Measurements from ENCODE around the gene MRPL21.
"Not testable (repeated sequence)": the region's sequence is repeated elsewhere in the genome, so short reads cannot be mapped to it uniquely, and the experiment has no call there.

The MRPL21 gene

GRCh38 chr11:68863553-68864265 is 39.9 kb downstream of the MRPL21 start:
- DNase-seq = no peak

- no peak for DNase-seq
Measured at GRCh38 chr11:68862421-68862820, 41.2 kb downstream of the MRPL21 start.

GRCh38 chr11:68859123-68859522 is 44.5 kb downstream of the MRPL21 start:
- no peak for DNase-seq

DNA sequence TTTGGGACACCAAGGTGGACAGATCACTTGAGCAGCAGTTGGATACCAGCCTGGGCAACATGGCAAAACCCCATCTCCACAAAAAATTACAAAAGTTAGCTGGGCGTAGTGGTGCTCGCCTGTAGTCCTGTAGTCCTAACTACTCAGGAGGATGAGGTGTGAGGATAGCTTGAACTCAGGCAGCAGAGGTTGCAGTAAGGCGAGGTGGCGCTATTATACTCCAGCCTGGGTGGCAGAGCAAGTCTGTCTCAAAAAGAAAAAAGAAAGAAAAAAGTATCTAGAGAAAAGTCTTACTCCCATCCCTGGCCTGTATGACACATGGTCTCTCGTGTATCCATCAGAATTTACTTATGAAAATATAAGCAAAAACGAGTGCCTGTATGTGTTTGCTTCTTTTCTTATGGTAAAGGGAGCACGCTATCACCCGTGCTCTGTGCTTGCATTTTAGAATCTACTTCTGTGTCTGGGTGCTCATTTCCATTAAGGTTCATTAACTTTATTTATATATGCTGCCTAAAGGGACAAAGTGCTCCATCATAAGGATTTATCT is 46.5 kb downstream of the MRPL21 start:
- no peak for DNase-seq

- DNase-seq = not testable (repeated sequence)
Measured at GRCh38 chr11:68856425-68857030, 47.1 kb downstream of the MRPL21 start.

GRCh38 chr11:68855205-68855981 is 48.2 kb downstream of the MRPL21 start:
- DNase-seq = no peak

GRCh38 chr11:68854273-68854958 is 49.2 kb downstream of the MRPL21 start:
- no peak for DNase-seq

DNA sequence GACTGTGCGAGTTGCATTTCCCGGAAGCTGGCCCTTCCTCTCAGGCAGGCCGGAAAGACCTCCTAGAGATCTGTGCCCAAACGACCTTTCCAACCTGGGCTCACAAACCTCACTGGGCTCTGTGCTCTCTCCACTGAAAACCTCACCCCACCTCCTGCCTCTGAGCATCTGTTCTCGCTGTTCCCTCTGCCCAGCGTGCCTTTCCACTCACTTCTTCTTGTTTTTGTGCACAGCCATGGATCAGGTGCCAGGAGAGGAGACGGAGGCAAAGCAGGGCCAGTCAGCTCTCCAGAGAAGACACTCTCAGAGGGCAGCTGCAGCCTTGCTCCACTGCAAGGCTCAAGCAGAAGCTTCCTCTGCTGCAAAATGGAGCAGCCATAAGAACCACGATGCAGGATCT is 51.0 kb downstream of the MRPL21 start:
- DNase-seq = no peak

GRCh38 chr11:68848429-68848828 is 55.2 kb downstream of the MRPL21 start:
- DNase-seq = no peak

DNA sequence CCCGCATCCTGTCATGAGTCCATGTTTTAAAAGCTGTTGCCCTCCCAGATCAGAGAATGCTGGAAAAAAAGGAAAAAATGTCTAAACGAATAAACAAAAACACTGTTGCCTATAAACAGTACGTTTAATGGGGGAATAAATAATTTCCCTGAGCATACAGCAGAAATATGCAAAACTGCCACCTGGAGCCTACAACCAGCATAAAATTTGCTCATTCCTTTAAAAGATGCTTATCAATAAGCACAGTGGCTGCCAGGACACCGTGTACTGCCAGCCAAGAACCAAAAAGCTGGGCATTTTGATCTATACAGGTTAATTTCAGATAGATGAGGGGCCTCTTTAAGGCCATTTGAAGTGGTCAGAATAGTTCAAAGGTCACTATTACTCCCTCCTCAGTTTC is 56.2 kb downstream of the MRPL21 start:
- no peak for DNase-seq

GRCh38 chr11:68845351-68846002 is 58.2 kb downstream of the MRPL21 start:
- DNase-seq = no peak

DNA sequence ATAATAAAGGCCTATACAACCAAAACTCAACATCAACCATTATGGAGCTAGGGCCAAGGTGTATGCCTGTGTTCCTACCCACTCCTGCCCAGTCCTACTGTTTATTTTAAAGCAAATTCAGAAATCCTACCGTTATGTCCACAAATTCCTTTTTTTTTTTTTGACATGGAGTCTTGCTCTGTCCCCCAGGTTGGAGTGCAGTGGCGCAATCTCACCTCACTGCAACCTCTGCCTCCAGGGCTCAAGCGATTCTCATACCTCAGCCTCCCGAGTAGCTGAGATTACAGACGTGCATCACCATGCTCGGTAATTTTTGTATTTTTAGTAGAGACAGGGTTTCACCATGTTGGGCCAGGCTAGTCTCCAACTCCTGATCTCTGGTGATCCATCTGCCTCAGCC is 58.8 kb downstream of the MRPL21 start:
- no peak for DNase-seq

GRCh38 chr11:68844376-68844775 is 59.3 kb downstream of the MRPL21 start:
- no peak for DNase-seq

DNA sequence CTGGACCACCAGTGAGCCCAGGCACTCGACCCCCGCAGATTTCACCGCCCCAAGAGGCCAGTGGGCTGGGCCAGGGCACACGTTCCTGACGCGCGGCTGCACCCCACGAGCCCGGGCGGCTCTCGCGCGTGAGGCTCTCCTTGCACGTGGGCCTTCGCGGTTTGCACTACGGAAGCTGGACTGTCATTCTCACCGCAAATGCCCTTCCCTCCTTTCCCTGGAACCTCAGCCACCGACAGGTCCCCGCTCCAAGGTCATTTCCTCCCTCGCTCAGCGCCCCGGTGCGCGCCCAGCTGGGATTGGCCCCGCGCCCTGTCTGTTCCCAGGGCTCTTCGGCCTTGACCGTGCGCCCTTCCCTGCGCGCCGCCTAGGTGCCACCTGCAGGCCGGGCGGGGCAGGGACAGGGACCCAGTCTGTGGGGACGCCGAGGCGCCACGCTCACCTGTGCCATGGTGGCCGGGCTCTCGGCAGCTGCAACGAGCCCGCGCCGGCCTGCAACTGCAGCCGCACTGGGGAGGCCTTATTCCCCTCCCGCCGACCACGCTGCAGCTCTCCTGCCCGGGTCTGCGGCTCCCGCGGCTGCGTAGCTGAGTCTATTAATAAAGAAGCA is 59.8 kb downstream of the MRPL21 start:
- no peak for DNase-seq

DNA sequence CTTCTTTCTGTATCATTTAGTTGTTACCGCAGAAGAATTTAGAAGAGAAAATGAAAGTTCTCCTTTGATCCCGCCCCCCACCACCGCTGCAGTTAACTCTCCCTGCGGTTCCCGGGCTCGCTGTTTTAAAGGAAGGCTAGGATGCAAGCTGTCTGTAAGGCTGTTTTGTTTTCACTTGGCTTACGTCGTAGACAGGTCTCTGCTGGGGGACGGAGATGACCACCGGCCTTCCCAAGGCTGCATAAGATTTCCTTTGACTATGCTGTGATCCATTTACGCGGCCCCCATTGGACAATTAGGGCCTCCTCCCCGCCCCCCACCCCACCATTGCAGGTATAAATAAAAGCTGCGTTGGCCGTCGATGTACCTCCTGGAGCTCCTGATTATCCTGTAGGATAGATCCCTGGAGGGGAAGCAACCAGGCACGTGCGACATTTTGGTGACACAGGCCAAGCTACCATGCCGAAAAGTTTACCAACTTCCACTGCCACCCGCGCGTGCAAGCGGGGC is 60.5 kb downstream of the MRPL21 start:
- no peak for DNase-seq

DNA sequence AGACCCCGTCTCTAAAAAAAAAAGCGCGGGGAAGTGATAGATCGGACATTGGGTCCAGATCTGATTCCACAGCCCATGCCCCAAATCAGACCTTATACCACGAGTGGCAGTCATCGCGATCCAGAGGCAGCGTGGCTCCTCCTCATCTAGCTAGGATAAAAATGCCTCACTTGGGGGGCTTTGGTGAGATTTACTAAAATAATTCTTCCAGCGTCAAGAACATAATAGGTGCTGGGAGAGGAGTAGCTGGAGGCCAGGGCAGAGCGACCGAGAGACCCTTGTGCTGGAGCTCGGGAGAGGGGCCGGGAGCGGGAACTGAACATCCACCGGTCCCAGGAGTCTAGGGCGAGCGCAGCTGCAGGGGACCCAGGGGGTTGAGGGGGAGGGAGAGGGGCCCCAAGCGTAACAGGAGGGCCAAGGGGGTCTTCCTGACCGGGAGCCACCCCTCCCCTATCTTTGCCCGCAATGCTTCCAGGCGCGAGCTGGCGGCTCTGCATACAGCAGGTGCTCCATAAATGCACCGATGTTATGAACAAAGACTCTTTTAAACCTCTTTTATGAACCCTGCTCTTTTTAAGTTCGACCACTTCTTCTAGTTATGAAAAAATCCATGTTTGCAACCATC is 61.1 kb downstream of the MRPL21 start:
- no peak for DNase-seq

GRCh38 chr11:68841718-68842426 is 61.8 kb downstream of the MRPL21 start, which contains the start of gene CPT1A:
TSS of gene CPT1A (minus strand) at chr11:68841916. CDS start at chr11:68815474, 26,442 bp downstream.
- no peak for DNase-seq
